ENCODE data around the gene TBC1D20.
"Not testable (repeated sequence)": the region's sequence is repeated elsewhere in the genome, so short reads cannot be mapped to it uniquely, and the experiment has no call there.

TBC1D20 gene

DNA sequence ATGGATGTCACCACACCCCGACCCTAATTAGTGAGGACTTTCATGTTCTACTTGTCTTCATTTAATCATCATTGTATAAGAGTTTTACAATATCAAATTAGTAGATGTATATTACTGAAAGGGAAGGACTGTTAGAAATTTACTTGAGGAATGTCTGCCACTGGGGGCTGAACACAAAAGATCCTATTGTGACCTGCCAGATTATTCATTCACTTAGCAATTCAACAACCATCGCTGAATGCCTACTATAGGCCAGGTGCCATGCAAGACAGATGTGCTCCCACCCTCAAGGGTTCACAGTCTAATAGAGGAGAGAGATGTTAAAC lies 62.2 kb downstream of the TBC1D20 start:
- DNase-seq = no peak

DNA sequence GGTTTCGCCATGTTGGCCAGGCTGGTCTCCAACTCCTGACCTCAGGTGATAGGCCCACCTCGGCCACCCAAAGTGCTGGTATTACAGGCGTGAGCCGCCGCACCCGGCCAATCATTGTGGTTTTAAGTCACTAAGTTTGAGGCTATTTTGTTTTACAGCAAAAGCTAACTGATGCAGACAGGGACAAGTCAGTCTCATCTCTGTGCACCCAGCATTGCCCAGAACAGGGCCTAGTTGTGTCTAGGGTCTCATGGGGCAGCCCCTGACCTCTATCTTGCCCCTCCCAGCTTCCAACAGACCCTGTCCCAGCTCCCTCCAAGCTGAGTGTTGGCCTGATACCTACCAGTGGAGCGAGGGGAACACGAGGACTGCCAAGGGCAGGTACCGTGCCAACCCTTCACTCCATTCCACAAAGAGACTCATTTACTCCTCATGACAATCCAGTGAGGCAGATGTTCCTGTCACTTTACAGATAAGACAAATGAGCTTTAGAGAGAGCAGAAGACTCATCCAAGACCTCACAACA lies 63.1 kb downstream of the TBC1D20 start:
- no peak for DNase-seq

DNA sequence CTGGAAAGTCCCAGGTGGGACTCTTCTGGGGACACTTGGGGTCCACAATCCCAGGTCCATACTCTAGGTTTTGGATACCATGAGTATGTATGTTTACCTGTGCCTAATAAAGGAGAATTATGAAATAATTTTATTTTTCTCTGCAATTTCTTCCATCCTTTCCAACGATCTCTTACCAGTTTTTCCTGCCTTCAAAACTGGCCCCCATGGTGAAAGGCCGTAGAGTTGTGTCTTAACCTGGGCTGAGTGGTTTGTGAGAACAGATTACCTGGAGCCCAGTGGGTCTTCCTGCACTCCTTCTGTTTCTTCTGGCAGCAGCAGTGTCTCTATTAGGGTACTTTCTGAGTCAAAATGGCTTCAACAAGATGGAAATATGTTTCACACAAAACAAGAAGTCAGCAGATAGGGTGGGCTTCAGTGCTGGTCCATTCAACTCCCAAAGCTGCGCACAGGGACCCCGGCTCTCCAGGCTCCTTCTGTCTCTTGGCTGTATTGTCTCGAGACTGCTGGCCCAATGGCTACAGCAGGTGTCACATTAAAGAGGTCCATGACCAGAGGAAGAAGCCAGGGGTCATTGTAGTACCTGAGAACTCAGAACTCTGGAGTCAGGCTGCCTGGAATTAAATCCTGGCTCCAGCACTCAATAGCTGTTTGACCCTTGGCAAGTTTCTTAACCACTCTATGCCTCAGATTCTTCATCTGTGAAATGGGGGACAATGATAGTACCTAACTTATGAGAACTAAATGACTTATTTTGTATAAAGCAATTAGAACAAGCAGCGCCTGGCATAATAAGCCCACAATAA lies 64.7 kb downstream of the TBC1D20 start:
- no peak for DNase-seq

DNA sequence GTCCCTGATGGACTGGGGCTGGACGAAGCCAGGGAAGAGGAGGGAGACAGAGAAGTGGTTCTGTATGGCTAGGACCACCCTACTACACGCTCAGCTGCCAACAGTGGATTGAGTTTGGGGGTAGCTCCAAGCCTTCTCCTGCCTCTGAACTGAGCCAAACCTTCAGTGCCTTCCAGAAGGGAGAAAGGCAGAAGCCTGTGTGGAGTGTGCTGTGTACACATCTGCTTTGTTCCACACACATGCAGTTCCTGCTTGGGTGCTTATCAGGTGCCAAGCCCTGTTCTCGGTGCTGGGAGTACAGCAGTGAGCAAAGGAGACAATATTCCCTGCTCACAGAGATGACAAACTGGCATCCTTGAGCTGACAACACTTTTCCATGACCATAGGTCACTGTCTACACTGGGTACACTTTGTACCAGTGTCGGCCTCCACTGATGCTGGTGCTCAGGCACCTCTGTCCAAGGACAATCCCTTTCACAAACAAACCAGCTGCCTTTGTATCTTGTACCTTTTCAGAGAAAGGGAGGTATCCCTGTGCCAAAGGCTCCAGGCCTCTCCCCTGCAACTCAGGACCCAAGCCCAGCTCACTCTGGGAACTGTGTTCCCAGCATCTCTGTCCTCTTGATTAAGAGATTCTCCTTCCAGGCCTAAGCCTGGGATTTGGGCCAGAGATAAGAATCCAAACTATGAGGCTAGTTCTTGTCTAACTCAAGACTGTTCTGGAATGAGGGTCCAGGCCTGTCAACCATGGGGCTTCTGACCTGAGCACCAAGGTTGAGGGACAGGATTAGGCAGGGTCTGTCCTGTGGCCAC lies 65.5 kb downstream of the TBC1D20 start:
- DNase-seq = no peak

DNA sequence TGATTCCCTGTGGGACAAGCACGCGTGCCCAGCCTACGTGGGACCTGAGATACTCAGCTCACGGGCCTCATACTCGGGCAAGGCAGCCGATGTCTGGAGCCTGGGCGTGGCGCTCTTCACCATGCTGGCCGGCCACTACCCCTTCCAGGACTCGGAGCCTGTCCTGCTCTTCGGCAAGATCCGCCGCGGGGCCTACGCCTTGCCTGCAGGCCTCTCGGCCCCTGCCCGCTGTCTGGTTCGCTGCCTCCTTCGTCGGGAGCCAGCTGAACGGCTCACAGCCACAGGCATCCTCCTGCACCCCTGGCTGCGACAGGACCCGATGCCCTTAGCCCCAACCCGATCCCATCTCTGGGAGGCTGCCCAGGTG lies 66.1 kb downstream of the TBC1D20 start:
- DNase-seq = no peak

DNA sequence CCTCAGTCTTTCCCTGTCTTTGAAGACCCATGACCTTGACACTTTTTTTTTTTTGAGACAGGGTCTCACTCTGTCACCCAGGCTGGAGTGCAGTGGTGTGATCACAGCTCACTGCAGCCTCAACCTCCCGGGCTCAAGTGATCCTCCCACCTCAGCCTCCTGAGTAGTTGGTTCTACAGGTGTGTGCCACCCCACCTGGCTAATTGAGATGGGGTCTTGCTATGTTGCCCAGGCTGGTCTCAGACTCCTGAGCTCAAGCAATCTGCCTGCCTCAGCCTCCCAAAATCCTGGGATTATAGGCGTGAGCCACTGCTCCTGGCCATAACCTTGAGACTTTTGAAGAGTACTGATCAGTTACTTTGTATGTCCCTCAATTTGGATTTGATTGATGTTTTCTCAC lies 69.0 kb downstream of the TBC1D20 start:
- DNase-seq = not testable (repeated sequence)

DNA sequence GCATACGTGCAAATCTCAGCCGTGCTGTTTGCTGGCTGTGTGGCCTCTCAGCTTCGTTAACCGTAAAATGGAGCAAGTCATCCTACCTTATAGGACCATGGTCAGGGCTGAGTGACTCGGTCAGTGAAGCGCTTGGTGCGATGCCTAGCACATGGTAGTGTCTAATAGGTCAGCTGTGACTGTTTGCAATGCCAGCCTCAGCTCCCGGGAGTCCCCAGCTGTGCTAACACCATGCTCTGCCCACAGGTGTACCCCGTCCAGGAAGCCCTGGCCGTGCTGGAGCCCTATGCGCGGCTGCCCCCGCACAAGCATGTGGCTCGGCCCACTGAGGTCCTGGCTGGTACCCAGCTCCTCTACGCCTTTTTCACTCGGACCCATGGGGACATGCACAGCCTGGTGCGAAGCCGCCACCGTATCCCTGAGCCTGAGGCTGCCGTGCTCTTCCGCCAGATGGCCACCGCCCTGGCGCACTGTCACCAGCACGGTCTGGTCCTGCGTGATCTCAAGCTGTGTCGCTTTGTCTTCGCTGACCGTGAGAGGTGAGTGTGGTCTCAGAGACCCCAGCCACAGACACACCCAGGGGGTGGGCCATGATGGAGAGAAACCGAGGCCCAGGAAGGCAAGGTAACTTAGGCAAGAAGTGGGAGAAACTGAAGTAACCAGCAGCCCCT lies 71.2 kb downstream of the TBC1D20 start:
- DNase-seq = no peak

DNA sequence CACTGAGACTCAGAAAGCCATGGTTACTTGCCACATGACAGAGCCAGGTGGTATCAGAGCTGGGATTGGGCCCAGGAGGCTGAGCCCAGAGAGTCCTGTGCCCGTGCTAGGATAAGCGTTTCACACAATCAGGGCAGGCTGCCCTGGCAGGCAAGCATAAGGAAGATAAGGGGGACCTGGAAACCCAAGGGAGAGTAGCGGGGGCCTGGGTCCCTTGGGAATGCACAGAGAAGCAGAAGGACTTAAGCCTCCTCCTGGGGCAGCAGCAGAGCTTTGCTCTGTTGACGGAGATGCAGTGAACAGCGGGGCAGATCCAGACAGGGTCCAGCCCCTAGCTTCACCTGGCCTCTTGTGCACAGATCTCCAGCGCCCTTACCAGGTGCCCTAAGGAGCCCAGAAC lies 73.1 kb downstream of the TBC1D20 start:
- no peak for DNase-seq

DNA sequence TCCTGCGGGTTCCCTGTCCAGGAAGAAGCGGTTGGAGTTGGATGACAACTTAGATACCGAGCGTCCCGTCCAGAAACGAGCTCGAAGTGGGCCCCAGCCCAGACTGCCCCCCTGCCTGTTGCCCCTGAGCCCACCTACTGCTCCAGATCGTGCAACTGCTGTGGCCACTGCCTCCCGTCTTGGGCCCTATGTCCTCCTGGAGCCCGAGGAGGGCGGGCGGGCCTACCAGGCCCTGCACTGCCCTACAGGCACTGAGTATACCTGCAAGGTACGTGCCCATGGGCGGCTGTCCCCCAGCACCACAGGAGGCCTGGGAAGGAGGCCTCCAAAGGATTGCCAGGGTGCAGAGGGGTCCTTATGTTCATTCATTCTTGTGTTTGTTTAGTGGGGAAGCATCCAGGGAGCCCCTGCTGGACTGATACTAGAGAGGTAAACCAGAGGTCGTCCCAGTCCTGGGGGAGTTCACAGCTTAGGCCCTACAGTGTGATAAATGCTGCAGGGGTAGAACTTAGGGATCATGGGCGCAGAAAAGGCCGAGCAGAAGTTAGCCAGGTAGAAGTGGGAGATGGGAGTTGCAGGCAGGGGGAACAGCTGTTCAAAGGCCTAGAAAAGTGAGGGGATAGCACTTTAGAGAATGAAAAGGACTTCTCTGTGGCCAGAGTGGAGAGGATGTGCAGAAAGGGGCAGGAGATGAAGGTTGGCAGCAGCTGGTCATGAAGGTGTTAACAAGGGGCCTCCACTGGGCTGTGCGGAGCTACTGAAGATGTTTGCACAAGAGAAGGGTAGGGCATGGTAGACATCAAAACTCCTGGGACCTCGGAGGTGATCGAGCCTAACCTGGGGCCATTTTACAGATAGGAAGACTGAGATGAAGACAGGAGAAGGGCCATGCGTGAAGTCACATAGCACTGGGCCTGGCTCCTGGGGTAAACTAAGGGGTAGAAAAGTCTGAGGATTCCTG lies 74.0 kb downstream of the TBC1D20 start:
- DNase-seq = no peak

DNA sequence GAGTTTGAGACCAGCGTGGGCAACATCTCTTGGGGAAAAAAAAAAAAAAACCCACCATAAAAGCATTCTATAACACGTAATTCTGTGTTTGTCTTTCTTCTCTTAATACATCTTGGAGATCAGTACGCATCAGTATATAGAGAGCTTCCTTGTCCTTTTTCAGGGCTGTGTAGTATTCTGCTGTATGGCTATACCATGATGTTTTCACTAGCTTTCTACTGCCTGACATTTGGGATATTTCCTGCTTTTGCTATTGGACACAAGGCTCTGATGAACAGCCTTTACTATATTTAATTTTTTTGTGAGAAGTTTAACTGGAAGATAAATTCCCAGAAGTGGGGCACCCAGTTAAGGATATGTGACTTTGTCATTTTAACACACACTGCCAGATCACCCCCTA lies 74.8 kb downstream of the TBC1D20 start:
- no peak for DNase-seq

DNA sequence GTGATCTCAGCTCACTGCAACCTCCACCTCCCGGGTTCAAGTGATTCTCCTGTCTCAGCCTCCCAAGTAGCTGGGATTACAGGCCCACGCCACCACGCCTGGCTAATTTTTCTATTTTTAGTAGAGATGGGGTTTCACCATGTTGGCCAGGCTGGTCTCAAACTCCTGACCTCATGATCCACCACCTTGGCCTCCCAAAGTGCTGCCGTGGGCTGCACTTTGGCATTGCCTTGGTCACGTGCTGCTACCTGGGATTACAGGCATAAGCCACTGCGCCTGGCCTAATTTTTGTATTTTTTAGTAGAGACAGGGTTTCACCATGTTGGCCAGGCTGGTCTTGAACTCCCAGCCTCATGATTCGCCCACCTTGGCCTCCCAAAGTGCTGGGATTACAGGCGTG lies 75.7 kb downstream of the TBC1D20 start:
- not testable (repeated sequence) for DNase-seq

All from CD4-positive, alpha-beta T cell treated with Interleukin-15 for 1 hour (primary cell).